Nephron progenitor cell (in vitro differentiated cells): ENCODE results near the gene RAD51B.
A peak's percentile ranks its signal among the peaks of the same experiment; 100 is the strongest.

Source experiments
- DNase-seq: peaks from one replicate; pipeline ENCODE4 v3.0.0; 2021
- H3K27ac Mint-ChIP-seq: 2 replicates; pipeline ENCODE4 v1.8.0; 2021; ENCODE audit warnings: mild to moderate bottlenecking, moderate library complexity, mixed read lengths
- H3K27me3 Mint-ChIP-seq: 2 replicates; pipeline ENCODE4 v1.8.0; 2021; ENCODE audit warnings: mild to moderate bottlenecking, low read depth, mixed read lengths; ENCODE audit not compliant: poor library complexity
- H3K36me3 Mint-ChIP-seq: 2 replicates; pipeline ENCODE4 v1.8.0; 2021; ENCODE audit warnings: low read depth, mixed read lengths
- H3K4me1 Mint-ChIP-seq: 2 replicates; pipeline ENCODE4 v1.8.0; 2021; ENCODE audit warnings: mixed read lengths
- H3K4me3 Mint-ChIP-seq: 2 replicates; pipeline ENCODE4 v1.8.0; 2021; ENCODE audit warnings: mild to moderate bottlenecking, moderate library complexity, mixed read lengths
- H3K9me3 Mint-ChIP-seq: 2 replicates; pipeline ENCODE4 v1.8.0; 2021; ENCODE audit warnings: mild to moderate bottlenecking, moderate library complexity, mixed read lengths
- CTCF ChIP-seq: fragments of 200-600 bp; sonication (generic); IDR thresholded peaks from 2 replicates; pipeline ENCODE4 v1.5.0; 2021; ENCODE audit warnings: antibody characterized with exemption

Gene RAD51B

GRCh38 chr14:68687746-68688145 lies 868.2 kb downstream of the RAD51B start:
- peaks cover 100% of the 10 kb centered on the region for H3K4me1 Mint-ChIP-seq
- no peak for DNase-seq
- peak overlapping the region; percentile 32 for H3K4me3 Mint-ChIP-seq
- H3K27ac Mint-ChIP-seq, result peak overlapping the region; percentile 85
- peaks cover 14% of the 10 kb centered on the region for H3K36me3 Mint-ChIP-seq
- H3K9me3 Mint-ChIP-seq, result peaks cover 19% of the 10 kb centered on the region
- TF ChIP-seq CTCF, result no peak
- peaks cover 7% of the 10 kb centered on the region for H3K27me3 Mint-ChIP-seq

DNA sequence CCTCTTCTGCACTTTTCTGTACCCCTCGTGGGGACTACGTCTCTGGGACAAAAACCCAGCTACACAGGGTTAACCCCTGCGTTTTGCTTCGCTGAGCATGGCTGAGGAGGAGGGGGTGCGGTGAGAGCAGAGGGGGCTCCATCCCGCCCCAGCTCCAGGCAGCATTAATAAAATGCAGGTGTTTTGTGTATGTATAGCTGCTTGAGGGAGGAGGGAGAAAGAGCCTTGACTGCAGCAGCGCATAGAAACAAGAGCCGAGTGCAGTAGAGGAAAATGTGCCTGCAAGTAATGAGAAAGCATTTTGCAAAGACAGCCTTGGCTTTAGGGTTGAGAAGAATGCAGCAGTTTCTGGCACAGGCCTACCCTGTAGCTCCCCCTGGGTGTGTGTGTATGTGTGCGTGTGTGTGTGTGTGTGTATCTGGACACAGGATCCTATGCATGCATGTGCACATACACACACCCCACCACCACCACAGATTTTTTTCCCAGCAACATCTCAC lies 869.3 kb downstream of the RAD51B start:
- H3K36me3 Mint-ChIP-seq, result peaks cover 14% of the 10 kb centered on the region
- peak; percentile 45 for DNase-seq
- H3K4me1 Mint-ChIP-seq, result peaks cover 100% of the 10 kb centered on the region
- no peak for TF ChIP-seq CTCF
- H3K4me3 Mint-ChIP-seq, result peak overlapping the region; percentile 66
- peak overlapping the region; percentile 93 for H3K27ac Mint-ChIP-seq
- H3K27me3 Mint-ChIP-seq, result peaks cover 3% of the 10 kb centered on the region
- peaks cover 19% of the 10 kb centered on the region for H3K9me3 Mint-ChIP-seq

DNA sequence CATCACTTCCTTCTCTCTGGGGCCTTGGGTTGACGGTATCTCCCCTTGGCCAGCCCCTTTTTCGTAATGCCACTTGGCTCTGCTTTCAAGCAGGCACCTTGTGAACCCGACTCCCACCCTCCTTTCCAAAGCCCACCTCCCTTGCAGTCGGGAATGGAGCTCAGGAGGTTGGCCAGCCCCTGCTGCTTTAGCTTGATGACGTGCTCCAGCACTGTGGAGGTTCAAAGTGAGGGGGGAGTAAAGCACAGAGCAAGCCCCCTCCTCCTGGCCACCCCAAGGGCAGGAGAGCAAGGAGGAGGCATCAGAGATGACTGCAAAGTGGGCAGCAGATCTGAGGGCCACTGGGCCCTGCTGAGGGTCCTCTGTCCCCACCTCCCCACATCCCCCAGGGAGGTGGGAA lies 869.9 kb downstream of the RAD51B start:
- Mint-ChIP-seq H3K27me3 (no peaks in the 10 kb centered on the region), H3K27ac (peak overlapping the region; percentile 93), H3K9me3 (peaks cover 19% of the 10 kb centered on the region), H3K36me3 (peaks cover 14% of the 10 kb centered on the region), H3K4me1 (peaks cover 98% of the 10 kb centered on the region), H3K4me3 (peak overlapping the region; percentile 66)
- TF ChIP-seq CTCF, result no peak
- no peak for DNase-seq

DNA sequence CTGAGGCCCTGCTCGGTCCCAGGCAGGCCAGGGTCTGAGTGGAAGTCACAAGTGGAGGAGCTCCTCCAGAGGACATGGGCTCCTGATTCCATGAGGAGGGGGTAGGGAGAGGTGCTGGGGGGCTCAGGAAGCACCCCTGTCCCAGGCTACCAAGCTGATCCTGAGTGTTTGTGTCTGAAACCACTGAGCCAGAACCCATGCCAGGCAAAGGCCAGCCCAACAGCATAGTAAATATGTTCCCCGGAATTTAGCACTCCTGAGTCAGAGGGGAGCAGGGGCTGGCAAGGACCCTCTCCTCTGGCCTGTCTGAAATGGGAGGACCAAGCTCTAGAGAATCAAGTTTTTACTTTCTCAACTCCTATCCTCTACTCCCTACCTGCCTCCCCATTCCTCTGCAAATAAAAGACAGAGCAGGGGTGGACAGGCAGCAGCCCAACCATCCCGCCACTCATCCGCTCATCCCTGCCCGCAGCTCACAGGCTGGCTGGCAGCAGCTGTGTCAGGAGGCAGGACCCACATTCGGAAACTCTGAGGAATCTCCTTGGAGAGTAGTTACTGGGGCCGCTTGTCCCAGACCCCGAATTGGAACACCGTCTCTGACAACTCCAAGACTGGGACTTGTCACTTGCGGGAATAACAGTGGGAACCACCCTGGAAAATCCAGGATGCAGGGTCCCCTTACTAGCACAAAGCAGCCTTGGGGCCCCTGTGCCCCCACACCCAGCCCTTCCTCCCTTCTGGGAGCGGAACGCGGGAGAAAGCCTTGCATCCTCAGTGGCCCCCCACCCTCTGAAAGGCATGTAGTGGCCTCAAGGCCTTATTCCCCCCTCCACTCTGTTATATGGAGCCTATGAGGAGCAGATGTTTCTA lies 870.7 kb downstream of the RAD51B start:
- TF ChIP-seq CTCF, result no peak
- peaks cover 14% of the 10 kb centered on the region for H3K36me3 Mint-ChIP-seq
- peak overlapping the region; percentile 86 for H3K27ac Mint-ChIP-seq
- no peak for DNase-seq
- H3K9me3 Mint-ChIP-seq, result peaks cover 19% of the 10 kb centered on the region
- peaks cover 90% of the 10 kb centered on the region for H3K4me1 Mint-ChIP-seq
- H3K4me3 Mint-ChIP-seq, result peak overlapping the region; percentile 42
- no peaks in the 10 kb centered on the region for H3K27me3 Mint-ChIP-seq

DNA sequence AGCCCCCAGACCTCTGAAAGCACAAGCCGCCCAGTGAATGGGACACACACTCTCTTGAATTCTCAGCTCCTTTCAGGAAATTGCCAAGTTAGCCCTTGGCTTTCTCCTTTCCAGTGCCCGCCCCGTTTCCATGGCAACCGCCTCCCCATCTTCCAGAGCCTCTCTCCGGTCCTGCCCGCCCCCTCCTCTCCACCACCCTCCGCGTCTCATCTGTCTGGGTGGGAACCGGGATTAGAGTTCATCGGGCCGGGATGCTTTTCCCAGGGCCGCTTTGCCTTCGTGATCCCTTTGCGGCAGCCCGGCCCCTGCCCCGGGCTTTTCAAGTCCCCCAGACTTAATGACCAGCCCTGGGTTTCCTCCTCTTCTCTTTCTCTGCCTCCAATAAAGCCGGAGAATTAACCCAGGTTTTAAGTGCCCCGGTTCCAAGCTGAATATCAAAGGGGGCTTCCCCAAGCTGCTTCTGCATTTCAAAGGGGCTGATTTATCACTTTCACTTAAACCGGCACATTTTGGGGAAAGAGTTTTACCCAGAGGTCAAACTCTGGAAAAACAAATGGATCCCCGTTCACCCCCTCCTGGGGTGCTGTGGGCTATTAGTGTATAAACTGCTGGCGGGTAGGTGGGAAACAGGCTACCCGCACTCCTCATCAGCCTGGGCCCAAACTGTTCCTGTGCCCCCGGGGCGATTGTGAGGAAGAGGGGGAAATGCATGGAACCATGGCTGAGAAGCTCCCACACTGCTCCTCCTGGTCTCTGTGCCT lies 871.6 kb downstream of the RAD51B start:
- no peak for TF ChIP-seq CTCF
- peaks cover 81% of the 10 kb centered on the region for H3K4me1 Mint-ChIP-seq
- peak; percentile 81 for DNase-seq
- peak overlapping the region; percentile 42 for H3K4me3 Mint-ChIP-seq
- H3K9me3 Mint-ChIP-seq, result peaks cover 13% of the 10 kb centered on the region
- peak overlapping the region; percentile 86 for H3K27ac Mint-ChIP-seq
- H3K27me3 Mint-ChIP-seq, result no peaks in the 10 kb centered on the region
- peaks cover 7% of the 10 kb centered on the region for H3K36me3 Mint-ChIP-seq
